Stimulated activated CD8-positive, alpha-beta memory T cell treated with anti-CD3 and anti-CD28 coated beads, Interleukin-12 subunit alpha, Interleukin-12 subunit beta, amount 100 ng/mL, for 24 hours (primary cell): ENCODE measurements around the gene RBBP7.

Source experiments
- DNase-seq: peaks from one replicate; pipeline ENCODE4 v3.0.0-alpha.2; 2020; ENCODE audit errors: extremely low read depth

Gene RBBP7

GRCh38 chrX:16870095-16870861 is at the start of gene RBBP7:
Gene RBBP7, minus strand, starts transcription at chrX:16870362. Its CDS starts 309 bp downstream, at chrX:16870053.
- DNase-seq, result peak; percentile 66

DNA sequence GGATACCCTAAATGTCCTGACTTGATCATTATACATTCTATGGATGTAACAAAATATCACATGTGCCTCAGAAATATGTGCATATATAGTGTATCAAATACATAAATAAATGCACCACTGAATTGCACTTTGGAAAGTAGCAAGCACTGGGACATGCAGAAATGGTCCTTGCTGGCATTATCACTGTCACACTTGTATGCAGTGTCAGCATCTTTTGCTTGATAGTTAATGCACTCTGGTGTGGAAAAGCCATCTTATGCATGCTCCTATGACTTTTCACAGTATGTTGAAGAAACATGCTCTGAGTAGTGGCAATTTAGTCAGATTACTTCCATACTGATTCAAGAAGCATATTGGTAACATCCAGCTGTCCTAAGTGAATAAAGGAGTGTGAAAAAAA is 48.8 kb upstream of the RBBP7 start:
- no peak for DNase-seq

DNA sequence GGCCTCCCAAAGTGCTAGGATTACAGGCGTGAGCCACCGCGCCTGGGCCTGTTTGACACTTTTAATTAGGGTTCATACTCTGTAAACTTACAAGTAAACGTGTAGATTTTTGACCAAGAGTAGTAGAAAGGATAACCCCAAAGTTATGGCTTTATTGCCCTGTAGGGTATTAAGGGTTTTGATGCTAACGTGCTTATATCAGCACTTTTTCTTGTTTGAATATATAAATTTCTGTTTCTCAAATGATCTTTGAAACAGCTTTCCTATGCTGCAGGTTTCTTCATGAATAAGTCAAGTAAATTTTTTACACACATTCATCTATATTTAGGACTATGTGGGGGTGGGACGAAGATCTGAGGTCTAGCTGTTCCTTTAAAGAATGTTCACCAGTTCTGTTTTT is 47.0 kb upstream of the RBBP7 start:
- DNase-seq, result no peak

GRCh38 chrX:16916561-16916960 is 46.4 kb upstream of the RBBP7 start:
- no peak for DNase-seq

- no peak for DNase-seq
Observed at GRCh38 chrX:16914058-16914457, 43.9 kb upstream of the RBBP7 start.

GRCh38 chrX:16910376-16910775 is 40.2 kb upstream of the RBBP7 start:
- no peak for DNase-seq

DNA sequence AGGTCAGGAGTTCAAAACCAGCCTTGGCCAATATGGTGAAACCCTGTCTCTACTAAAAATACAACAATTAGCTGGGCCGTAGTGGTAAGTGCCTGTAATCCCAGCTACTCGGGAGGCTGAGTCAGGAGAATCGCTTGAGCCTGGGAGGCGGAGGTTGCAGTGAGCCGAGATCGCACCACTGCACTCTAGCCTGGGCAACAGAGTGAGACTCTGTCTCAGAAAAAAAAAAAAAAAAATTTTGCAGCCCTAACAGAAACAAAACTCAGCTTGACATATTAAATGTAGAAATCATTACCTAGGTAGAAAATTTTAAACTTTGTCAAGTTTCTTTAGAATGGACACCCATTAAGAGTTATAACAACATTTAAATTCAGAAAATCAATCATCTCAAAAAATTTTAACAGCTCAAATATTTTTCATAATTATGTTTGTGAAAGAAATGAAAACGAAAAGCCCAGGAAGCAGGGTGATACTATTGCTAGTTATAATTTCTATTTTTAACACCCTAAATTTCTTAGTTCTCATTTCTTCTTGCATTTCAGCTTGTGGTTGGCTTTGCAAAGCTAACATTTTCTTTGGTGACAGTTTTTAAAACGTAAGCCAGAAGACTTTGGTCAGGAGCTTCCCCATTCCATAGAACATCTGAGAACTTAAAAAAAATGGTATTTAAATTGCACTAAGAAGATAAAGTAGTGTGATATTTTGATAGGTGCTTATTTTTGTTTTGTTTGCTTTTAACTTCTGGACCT is 33.3 kb upstream of the RBBP7 start:
- no peak for DNase-seq

- DNase-seq, result no peak
Observed at GRCh38 chrX:16897445-16897844, 27.3 kb upstream of the RBBP7 start.

GRCh38 chrX:16892504-16893362 is 22.6 kb upstream of the RBBP7 start:
- no peak for DNase-seq

DNA sequence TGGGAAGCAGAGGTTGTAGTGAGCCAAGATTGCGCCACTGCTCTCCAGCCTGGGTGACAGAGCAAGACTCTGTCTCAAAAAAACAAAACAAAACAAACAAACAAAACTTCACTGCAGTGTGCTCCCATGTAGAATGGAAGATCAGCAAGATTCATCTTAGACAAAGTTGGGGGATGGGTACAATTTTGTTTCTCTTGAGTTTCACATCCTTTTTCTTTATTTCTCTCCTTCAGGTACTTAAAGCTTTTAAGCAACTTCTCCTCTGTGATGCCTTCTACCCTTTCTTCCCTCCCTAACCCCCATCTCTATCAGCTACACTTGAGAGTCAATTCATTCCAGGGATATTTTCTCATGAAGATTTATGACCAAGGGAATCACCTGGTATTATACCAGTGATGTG is 15.5 kb upstream of the RBBP7 start:
- DNase-seq, result no peak

GRCh38 chrX:16883487-16883804 is 13.3 kb upstream of the RBBP7 start:
- DNase-seq, result no peak

- DNase-seq, result no peak
Observed at GRCh38 chrX:16882702-16883486, 12.7 kb upstream of the RBBP7 start.

DNA sequence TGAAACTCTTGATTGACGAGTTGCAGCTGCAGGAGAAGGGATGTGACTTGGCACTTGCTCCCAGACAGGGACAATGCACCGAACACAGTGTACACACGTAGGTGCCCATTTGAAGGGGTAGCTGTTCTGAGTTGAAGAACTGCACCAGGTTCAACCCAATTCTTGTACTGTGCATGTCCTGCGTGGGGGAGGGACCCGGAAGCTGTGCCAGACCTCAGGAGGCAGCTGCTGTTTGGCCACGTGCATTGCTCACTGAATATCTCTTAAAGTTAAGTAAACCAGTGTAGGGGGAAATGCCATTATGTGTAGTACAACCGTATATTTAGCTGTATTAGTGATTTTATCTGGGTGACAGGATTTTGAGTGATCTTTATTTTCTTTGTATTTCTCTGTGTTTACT is 12.0 kb upstream of the RBBP7 start:
- DNase-seq, result no peak

DNA sequence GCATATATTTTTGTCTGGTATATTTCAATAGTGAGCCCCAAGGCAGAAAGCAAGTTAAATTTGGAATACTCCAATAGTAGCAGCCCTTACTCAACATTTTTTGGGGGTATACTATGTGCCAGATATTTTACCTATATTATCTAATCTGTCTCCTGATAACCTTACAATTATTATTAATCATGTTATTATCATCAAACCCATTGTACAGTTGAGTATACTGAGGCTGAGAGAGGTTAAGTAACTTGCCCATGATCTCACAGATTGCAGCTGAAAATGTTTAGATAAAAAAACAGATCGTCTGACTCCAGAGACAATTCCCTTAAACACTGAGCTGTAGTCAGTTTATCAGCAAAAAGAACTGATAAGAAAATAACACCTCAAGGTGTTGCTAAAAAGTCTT is 6.5 kb upstream of the RBBP7 start:
- no peak for DNase-seq

DNA sequence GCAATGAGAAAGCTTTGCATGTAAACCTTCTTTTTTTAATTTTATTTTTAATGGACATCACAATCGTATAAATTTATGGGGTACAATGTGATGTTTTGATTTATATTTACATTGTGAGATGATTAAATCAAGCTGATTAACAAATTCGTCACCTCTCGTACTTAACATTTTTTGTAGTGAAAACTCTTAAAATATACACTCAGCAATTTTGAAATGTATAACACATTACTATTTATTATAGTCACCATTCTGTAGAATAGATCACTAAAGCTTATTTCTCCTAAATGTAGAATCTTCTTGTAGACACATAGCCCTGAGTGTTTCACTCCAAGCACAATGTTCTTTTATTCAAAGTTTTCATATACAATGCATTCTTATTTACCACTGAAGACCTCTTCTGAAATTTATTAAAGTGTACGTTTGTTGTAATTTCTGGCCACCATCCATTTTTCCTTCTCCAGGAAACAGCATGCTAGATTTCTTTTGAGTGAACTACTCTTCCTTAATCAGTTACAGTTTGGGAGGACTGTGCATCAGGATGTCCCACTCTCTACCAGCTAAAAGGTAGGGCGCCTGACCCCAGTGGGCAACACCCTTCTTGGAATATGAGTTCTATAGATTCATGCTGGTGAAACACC is 4.4 kb upstream of the RBBP7 start:
- no peak for DNase-seq

- DNase-seq, result no peak
Observed at GRCh38 chrX:16873106-16873505, 2.9 kb upstream of the RBBP7 start.

- DNase-seq, result no peak
Observed at GRCh38 chrX:16870862-16871815, 977 bp upstream of the RBBP7 start.

DNA sequence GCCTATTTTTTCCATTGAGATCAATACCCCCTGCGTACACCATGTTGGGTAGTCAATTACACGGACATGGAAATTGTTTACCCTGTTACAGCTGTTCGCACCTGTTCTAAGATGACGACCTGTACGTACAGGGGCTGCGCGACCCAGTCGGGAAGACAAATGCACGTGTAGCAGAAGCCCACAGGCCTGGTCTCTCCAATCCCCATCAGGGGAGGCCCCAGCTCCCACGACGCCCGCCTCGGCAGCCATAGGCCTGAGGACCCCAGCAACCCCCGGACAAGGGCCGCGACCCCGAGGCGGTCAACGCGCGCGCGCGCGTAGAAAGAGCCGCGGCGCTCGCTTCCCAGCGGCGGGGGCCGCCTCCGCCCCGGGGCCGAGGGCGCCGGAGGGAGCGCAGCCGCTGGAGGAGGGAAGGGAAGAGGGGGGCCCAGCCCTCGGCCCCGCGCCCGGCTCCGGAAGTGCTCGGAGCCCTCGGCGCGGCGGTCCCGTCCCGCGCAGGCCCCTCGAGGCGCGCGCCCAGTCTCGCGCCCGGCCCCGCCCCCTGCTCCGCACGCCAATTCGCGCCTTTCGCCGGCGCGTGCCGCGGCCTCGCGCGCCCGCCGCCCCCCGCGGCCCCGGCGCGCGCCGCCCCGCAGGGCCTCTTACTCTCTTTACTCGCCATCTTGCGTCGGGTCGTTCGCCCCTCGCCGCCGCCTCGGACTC is 618 bp downstream of the RBBP7 start:
- no peak for DNase-seq

- DNase-seq, result no peak
Observed at GRCh38 chrX:16868920-16869319, 1.2 kb downstream of the RBBP7 start.
